Upper lobe of right lung (tissue), 1 donor: Measurements from ENCODE around the gene TWNK. TPM values are rescaled to one million over a fixed set of nuclear protein-coding genes. Genes with fewer than 3 reads are reported as not detected.
A peak's percentile ranks its signal among the peaks of the same experiment; 100 is the strongest.

Experiments
- ATAC-seq: fragments of 200-7000 bp; cut with Tn5 transposase; one replicate; pipeline ENCODE4 v1.9.1; 2020; ENCODE audit warnings: mild to moderate bottlenecking, moderate library complexity
- DNase-seq: peaks from one replicate; pipeline ENCODE4 v3.0.0-alpha.2; 2020
- H3K27ac ChIP-seq: fragments of 200-600 bp; one replicate; pipeline ENCODE4 v1.8.0; 2022
- H3K27me3 ChIP-seq: fragments of 200-600 bp; one replicate; pipeline ENCODE4 v1.8.0; 2022; ENCODE audit warnings: mild to moderate bottlenecking
- H3K36me3 ChIP-seq: fragments of 200-600 bp; one replicate; pipeline ENCODE4 v1.8.0; 2022
- H3K4me1 ChIP-seq: fragments of 200-600 bp; one replicate; pipeline ENCODE4 v1.8.0; 2022
- H3K4me3 ChIP-seq: fragments of 200-600 bp; one replicate; pipeline ENCODE4 v1.8.0; 2022; ENCODE audit warnings: mild to moderate bottlenecking
- H3K9me3 ChIP-seq: fragments of 200-600 bp; one replicate; pipeline ENCODE4 v1.8.0; 2022
- intact Hi-C: fragments of 100-400 bp; cut with DNase I; formaldehyde crosslinking; loops from one replicate; pipeline ENCODE4 v1.11.0; 2022
- long read RNA-seq: library from polyadenylated mRNA; unstranded; transcript quantifications from one replicate; pipeline ENCODE4 v2.0.0, GENCODE V29; 2021
- total RNA-seq: library from RNA; stranded (reverse); fragmentation: NEBNext Ultra II Directional; extraction: Animal tissue kit (Norgen Biotek cat#: 25700); gene quantifications from one replicate; pipeline ENCODE4 v1.2.1, GENCODE V29; 2021
- TF ChIP-seq, protein P1 (sequence below): fragments of 200-600 bp; IDR thresholded peaks from one replicate; pipeline ENCODE4 v1.8.0; 2022; ENCODE audit warnings: antibody characterized with exemption
- donor health status: DM: no; HTN: yes; CAD: no; lungs with severe emphysema.

The TWNK gene
- 6.5 TPM for total RNA-seq
- long read RNA-seq, transcript TWNK-201 (5 exons, 3,621 nt): major isoform, 7 of 11 reads
- long read RNA-seq, partial matches to known transcripts: 2 of 11 reads
- long read RNA-seq, other reads (novel, unspliced or antisense): 0 of 11 reads

DNA sequence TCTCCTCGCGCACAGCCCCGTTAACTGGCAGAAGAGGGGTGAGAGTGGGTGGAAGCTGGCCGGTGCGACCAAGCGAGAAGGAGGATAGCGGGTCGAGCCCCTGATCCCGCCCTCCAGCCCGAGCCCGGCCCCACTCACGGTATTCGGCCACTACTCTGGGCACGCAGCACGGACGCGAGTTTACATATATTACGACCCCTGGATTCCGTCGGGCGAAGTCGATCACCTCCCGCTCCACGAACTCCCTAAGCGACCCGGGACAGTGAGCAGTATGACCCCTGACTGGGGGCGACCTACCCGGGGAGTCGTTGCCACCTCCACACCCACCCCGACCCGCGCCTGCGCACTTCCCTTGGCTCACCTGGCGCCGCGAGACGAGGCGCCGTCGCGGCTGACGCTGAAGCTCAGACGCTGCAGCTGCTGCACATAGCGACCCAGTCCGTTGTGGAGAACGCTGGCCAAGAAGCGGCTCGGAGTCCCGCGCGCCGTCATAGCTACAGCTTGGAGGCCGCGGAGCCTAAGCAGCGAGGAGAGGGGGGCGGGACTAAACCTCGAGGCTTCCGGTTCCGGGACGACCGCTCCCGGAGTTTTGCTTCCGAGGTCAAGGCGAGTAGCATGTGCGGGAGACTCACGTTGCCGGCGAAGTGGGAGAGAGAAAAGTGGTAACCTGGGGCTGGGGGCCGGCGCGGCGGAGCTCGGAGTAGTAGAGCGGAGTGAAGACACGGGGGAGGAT, at the start of gene TWNK, which contains the start of gene MRPL43:
TWNK (plus strand) TSS at position 592 of the 733 bp plus-strand sequence. CDS start 668 bp downstream, outside the sequence.
MRPL43 (minus strand) TSS at position 546 of the 733 bp plus-strand sequence; CDS start at position 492, 54 bp downstream.
- DNase-seq: peak; percentile 92
- Histone ChIP-seq H3K9me3 (no peaks in the 10 kb centered on the region), H3K4me1 (peaks cover 21% of the 10 kb centered on the region), H3K4me3 (peak within 1 kb of the TSS; percentile 76), H3K36me3 (peaks cover 40% of the 10 kb centered on the region), H3K27ac (peak within 1 kb of the TSS; percentile 71), H3K27me3 (no peaks in the 10 kb centered on the region)
- intact Hi-C loops: no loop called here
- peak; percentile 94 for ATAC-seq
- TF ChIP-seq, protein P1, sequence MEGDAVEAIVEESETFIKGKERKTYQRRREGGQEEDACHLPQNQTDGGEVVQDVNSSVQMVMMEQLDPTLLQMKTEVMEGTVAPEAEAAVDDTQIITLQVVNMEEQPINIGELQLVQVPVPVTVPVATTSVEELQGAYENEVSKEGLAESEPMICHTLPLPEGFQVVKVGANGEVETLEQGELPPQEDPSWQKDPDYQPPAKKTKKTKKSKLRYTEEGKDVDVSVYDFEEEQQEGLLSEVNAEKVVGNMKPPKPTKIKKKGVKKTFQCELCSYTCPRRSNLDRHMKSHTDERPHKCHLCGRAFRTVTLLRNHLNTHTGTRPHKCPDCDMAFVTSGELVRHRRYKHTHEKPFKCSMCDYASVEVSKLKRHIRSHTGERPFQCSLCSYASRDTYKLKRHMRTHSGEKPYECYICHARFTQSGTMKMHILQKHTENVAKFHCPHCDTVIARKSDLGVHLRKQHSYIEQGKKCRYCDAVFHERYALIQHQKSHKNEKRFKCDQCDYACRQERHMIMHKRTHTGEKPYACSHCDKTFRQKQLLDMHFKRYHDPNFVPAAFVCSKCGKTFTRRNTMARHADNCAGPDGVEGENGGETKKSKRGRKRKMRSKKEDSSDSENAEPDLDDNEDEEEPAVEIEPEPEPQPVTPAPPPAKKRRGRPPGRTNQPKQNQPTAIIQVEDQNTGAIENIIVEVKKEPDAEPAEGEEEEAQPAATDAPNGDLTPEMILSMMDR: no peak

DNA sequence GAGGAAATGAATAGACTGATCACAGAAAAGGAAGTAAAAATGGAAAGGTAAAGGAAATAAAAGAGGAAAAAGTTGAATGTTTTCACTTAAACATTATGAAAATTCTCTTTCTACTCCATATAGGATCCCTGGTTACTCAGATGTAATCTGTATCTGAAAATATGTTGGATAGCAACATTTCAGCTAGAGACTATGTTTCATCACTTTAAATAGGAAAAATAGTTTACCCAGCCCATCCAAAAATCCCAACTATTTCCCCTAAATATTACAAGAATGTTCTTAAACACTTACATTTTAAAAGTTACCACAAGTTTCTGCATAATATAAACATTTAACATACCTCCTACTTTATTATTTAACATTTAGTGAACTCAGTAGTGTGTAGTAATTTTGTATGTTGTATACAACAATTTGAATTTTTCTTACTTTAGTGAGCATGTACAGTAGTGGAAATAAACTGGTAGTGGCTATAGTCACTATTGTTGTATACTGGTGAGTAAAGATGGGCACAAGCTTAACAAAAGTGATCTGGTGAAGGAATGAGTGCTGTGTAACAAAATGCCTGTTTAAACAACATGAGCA, 47.5 kb upstream of the TWNK start:
- H3K36me3 ChIP-seq: peaks cover 93% of the 10 kb centered on the region
- TF ChIP-seq, protein P1: no peak
- intact Hi-C loops: no loop called here
- H3K9me3 ChIP-seq: no peaks in the 10 kb centered on the region
- no peak for DNase-seq
- no peaks in the 10 kb centered on the region for H3K27me3 ChIP-seq
- H3K4me1 ChIP-seq: no peaks in the 10 kb centered on the region
- ATAC-seq: no peak
- no peak overlapping the region for H3K27ac ChIP-seq
- no peak overlapping the region for H3K4me3 ChIP-seq

DNA sequence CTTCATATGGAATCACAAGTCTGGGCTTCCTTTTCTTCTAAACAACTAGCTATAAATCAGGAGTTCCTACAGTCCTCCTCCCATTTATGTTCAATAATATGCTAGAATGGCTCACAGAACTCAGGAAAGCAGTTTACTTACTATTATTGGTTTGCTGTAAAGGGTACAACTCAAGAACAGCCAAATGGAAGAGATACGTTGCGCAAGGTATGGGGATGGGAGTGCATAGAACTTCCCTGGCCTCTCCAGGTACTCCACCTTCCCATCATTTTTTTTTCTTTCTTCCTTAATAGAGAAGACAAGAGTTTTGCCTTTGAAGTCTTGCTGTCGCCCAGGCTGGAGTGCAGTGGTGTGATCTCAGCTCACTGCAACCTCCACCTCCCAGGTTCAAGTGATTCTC, 45.1 kb upstream of the TWNK start:
- H3K27ac ChIP-seq: no peak overlapping the region
- intact Hi-C loops: no loop called here
- TF ChIP-seq, protein P1: no peak
- ATAC-seq: no peak
- H3K4me3 ChIP-seq: no peak overlapping the region
- no peak for DNase-seq
- H3K27me3 ChIP-seq: no peaks in the 10 kb centered on the region
- no peaks in the 10 kb centered on the region for H3K4me1 ChIP-seq
- H3K9me3 ChIP-seq: no peaks in the 10 kb centered on the region
- H3K36me3 ChIP-seq: peaks cover 95% of the 10 kb centered on the region

DNA sequence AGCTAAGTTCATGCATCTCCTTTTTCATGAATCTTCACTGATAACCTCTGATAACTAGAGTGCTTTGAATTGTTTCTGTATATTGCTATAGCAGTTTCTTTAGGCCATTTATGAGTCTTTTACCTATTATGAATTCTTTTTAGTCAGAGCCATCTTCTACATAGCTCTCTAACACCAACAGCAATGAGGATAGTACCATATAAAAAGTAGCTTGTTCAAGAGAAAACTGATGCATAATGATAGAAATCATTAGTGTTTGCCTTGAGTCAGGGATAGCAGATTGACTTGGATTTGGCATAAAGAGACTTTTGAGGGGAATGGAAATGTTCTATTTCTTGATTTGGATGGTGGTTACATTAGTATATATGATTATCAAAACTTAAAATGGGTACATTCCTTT, 43.8 kb upstream of the TWNK start:
- TF ChIP-seq, protein P1: no peak
- Histone ChIP-seq H3K27me3 (no peaks in the 10 kb centered on the region), H3K9me3 (no peaks in the 10 kb centered on the region), H3K27ac (no peak overlapping the region), H3K36me3 (peaks cover 95% of the 10 kb centered on the region), H3K4me3 (no peak overlapping the region), H3K4me1 (no peaks in the 10 kb centered on the region)
- intact Hi-C loops: no loop called here
- DNase-seq (no peak), ATAC-seq (no peak)

DNA sequence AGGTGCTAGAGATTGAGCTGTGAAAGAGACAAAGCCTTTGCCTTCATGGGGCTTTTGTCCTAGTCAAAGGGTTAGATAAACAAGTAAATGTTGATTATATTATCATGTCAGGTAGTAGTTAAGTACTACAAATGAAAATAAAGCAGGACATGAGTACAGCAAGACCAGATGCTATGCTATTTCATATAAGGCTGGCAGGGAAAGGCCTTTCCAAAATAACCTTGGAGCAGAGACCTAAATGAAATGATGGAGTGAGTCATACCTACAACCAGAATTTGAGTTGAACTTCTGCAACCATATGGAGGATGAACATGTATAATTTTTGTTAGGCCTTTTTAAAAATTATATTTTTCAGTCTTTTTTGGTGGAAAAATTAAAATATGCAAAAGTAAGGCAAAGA, 41.6 kb upstream of the TWNK start:
- no peaks in the 10 kb centered on the region for H3K9me3 ChIP-seq
- ATAC-seq (no peak), DNase-seq (no peak)
- intact Hi-C loops: no loop called here
- H3K27me3 ChIP-seq: no peaks in the 10 kb centered on the region
- TF ChIP-seq, protein P1: no peak
- no peaks in the 10 kb centered on the region for H3K4me1 ChIP-seq
- H3K36me3 ChIP-seq: peaks cover 97% of the 10 kb centered on the region
- no peak overlapping the region for H3K27ac ChIP-seq
- H3K4me3 ChIP-seq: no peak overlapping the region
